Cardiac muscle cell (in vitro differentiated cells and primary cell): ENCODE data around the gene TRAF2. TPM values are rescaled to one million over a fixed set of nuclear protein-coding genes. Genes with fewer than 3 reads are reported as not detected.

Experiments
- DNase-seq, 2 donors: peaks; one replicate each; pipeline versions ENCODE4 v3.0.0 to v3.0.0-alpha.2; 2010 to 2017; ENCODE audit warnings: low read depth in 1 of 2, low spot score in 1 of 2
- H3K27ac ChIP-seq: fragments of 200-600 bp; sonication (generic); 2 replicates; pipeline ENCODE4 v1.5.1; 2016
- H3K27me3 ChIP-seq: fragments of 200-600 bp; sonication (generic); 2 replicates; pipeline ENCODE4 v1.6.0; 2016; ENCODE audit warnings: control low read depth
- H3K36me3 ChIP-seq: fragments of 200-600 bp; sonication (generic); 2 replicates; pipeline ENCODE4 v1.5.1; 2016; ENCODE audit warnings: control low read depth
- H3K4me1 ChIP-seq: fragments of 200-600 bp; sonication (generic); 2 replicates; pipeline ENCODE4 v1.8.1; 2017; ENCODE audit warnings: low read depth, mild to moderate bottlenecking, mixed run types
- H3K4me3 ChIP-seq: fragments of 200-600 bp; sonication (generic); 2 replicates; pipeline ENCODE4 v1.5.1; 2016; ENCODE audit warnings: mild to moderate bottlenecking
- H3K9me3 ChIP-seq: fragments of 200-600 bp; sonication (generic); 2 replicates; pipeline ENCODE4 v1.5.1; 2017; ENCODE audit warnings: low read depth, mild to moderate bottlenecking, control low read depth
- polyA plus RNA-seq: library from polyadenylated mRNA; unstranded; fragments of >200 nt; fragmentation: Nextera tagmentation; extraction: Ambion mirVana; gene quantifications from 2 replicates; pipeline ENCODE4 v1.2.1, GENCODE V29; 2016
- total RNA-seq: library from RNA; depleted of rRNA; stranded (reverse); fragments of >200 nt; gene quantifications from 2 replicates; pipeline ENCODE4 v1.2.3, GENCODE V29; 2016
- TF ChIP-seq, protein P1 (sequence below): IDR thresholded peaks from 2 replicates; pipeline ENCODE4 v1.5.1; 2012; ENCODE audit warnings: low read depth, mild to moderate bottlenecking, low read length

The TRAF2 gene
- total and polyA plus RNA-seq, 2 experiments from 2014 or later, result 25.6 to 37.2 TPM

DNA sequence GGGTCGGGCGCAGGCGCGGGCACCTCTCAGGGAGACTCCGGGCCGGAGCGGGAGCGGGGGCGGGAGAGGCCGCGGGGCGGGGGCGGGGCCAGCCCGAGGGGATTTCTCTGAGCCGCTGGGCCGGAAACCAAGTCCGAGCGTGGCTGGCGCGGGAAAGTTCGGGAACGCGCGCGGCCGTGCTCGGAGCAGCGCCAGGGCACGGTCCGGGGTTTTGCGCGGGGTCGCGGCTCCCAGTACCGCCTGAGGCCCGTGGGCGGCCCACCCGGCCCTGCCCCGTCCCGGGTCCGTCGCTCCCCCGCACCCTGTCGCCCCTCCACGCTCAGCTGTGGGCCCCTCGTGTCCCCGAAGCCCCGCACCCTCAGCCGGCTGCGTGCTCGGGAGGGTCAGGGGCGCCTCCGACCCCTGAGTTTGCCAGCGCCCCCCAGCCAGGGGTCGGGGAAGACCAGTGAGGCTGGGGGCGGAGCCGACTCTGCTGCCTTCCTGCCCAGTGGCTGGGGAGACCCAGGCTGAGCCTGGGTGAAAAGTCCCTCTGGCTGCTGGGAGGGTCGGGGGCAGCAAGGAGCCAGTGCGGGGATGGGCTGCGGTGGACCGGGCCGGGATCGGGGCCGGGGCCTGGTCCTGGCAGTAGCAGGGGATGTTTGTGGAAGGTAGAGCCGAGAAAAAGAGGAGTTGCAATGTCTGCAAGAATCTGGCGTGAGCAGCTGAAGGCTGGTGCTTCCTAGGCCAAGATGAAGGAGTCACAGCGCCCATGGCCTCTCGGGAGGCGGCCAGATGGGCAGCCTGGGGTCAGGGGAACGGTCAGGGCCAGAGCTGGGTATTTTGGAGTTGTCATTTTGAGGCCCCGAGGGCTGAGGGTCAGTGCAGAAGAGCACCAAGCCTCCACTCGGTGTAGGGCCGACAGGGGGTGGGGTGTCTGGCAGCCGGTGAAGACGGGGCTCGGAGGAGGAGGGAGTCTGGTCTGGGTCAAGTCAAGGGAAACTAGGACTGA, 588 bp downstream of the TRAF2 start:
- H3K27me3 ChIP-seq, result no peaks in the 10 kb centered on the region
- no peaks in the 10 kb centered on the region for H3K9me3 ChIP-seq
- peak overlapping the region; percentile 98 for H3K4me3 ChIP-seq
- DNase-seq, result peak in 1 of 2 donors; percentile 71
- TF ChIP-seq, protein P1, sequence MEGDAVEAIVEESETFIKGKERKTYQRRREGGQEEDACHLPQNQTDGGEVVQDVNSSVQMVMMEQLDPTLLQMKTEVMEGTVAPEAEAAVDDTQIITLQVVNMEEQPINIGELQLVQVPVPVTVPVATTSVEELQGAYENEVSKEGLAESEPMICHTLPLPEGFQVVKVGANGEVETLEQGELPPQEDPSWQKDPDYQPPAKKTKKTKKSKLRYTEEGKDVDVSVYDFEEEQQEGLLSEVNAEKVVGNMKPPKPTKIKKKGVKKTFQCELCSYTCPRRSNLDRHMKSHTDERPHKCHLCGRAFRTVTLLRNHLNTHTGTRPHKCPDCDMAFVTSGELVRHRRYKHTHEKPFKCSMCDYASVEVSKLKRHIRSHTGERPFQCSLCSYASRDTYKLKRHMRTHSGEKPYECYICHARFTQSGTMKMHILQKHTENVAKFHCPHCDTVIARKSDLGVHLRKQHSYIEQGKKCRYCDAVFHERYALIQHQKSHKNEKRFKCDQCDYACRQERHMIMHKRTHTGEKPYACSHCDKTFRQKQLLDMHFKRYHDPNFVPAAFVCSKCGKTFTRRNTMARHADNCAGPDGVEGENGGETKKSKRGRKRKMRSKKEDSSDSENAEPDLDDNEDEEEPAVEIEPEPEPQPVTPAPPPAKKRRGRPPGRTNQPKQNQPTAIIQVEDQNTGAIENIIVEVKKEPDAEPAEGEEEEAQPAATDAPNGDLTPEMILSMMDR, result no peak
- peak overlapping the region; percentile 74 for H3K27ac ChIP-seq
- H3K36me3 ChIP-seq, result no peaks in the 10 kb centered on the region
- H3K4me1 ChIP-seq, result no peaks in the 10 kb centered on the region

DNA sequence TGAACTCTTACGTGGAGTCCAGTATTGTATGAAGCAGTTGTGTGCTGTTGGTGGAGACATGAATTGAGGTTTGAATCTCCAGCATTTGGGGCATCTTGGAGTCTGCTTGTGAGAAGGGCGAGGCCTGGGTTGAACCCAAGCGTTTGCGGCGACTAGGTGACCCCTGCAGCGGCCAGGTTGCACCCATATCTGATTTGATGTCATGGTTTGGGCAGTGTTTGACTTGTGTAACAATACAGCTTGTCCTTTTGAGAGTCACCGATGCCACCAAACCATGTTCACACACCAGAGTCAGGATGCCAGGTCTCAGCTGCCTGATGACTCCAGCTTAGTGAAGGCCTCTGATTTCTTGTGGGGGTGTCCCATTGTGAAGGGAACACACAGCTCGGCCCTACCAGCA, 2.1 kb downstream of the TRAF2 start:
- Histone ChIP-seq H3K4me1 (no peaks in the 10 kb centered on the region), H3K9me3 (no peaks in the 10 kb centered on the region), H3K27me3 (no peaks in the 10 kb centered on the region), H3K4me3 (no peak overlapping the region), H3K36me3 (no peaks in the 10 kb centered on the region), H3K27ac (no peak overlapping the region)
- no peak for DNase-seq
- TF ChIP-seq, protein P1, result no peak

DNA sequence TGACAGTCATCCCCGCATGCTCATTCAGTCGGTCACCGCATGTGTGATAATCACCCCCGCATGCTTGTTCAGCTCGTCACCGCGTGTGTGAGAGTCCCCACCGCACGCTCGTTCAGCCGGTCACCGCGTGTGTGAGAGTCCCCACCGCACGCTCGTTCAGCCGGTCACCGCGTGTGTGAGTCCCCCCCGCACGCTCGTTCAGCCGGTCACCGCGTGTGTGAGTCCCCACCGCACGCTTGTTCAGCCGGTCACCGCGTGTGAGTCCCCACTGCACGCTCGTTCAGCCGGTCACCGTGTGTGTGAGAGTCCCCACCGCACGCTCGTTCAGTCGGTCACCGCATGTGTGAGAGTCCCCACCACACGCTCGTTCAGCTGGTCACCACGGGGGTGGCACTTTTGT, 3.5 kb downstream of the TRAF2 start:
- TF ChIP-seq, protein P1, result no peak
- Histone ChIP-seq H3K9me3 (no peaks in the 10 kb centered on the region), H3K4me3 (no peak overlapping the region), H3K36me3 (no peaks in the 10 kb centered on the region), H3K27ac (no peak overlapping the region), H3K4me1 (no peaks in the 10 kb centered on the region), H3K27me3 (no peaks in the 10 kb centered on the region)
- DNase-seq, result no peak

DNA sequence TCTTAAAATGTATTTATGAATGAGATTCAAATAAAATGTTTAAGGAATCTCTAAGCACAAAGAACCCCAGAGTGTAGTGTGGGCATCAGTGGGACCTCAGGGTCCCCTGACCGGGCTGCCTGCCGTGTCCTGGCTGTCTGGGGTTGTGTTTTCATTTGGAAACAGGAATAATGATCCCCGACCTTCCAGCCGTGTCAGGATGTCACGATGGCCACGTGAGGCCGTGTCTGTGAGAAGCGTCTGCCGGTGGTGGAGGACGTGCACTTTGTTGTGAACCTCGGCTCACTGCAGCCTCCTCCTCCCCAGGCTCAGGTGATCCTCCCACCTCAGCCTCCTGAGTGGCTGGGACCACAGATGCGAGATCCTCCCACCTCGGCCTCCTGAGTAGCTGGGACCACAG, 4.3 kb downstream of the TRAF2 start:
- Histone ChIP-seq H3K27ac (no peak overlapping the region), H3K9me3 (no peaks in the 10 kb centered on the region), H3K4me3 (no peak overlapping the region), H3K27me3 (no peaks in the 10 kb centered on the region), H3K36me3 (no peaks in the 10 kb centered on the region), H3K4me1 (no peaks in the 10 kb centered on the region)
- TF ChIP-seq, protein P1, result no peak
- DNase-seq, result no peak

DNA sequence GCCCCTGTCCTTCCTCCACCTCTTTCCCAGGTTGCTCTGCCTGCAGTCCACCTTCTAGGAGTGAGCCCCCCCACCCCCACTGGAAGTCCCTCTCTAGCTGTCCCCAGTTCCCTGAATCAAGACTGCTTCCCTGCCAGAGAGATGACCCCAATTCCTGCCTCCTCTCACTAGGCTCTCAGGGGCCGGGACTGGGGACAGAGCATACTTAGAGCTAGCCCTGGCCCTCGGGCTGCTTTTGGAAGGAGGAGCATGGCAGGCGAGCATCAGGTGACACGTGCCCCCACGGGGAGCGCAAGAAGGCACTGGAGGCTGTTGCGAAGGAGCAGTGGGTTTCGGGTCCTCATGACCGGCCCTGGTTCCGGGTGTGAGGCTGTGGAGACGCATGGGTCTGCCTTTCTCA, 9.7 kb downstream of the TRAF2 start:
- no peak overlapping the region for H3K27ac ChIP-seq
- no peaks in the 10 kb centered on the region for H3K27me3 ChIP-seq
- H3K4me3 ChIP-seq, result no peak overlapping the region
- no peaks in the 10 kb centered on the region for H3K4me1 ChIP-seq
- no peaks in the 10 kb centered on the region for H3K9me3 ChIP-seq
- TF ChIP-seq, protein P1, result no peak
- DNase-seq, result no peak
- H3K36me3 ChIP-seq, result peaks cover 13% of the 10 kb centered on the region
